PFSK-1 (cell line): ENCODE data around the gene IL7R.

Experiments
- FOXP2 ChIP-seq: optimal IDR thresholded peaks from 2 replicates; pipeline ENCODE3; 2011; ENCODE audit warnings: borderline replicate concordance, control low read depth, inconsistent platforms; ENCODE audit not compliant: insufficient read depth; ENCODE audit errors: extremely low read length, extremely low read depth
- POLR2AphosphoS5 ChIP-seq: IDR thresholded peaks from 2 replicates; pipeline ENCODE4 v1.6.1; 2012; ENCODE audit warnings: low read depth, mild to moderate bottlenecking, control low read depth, low read length, moderate library complexity
- SIN3A ChIP-seq: IDR thresholded peaks from 2 replicates; pipeline ENCODE4 v1.6.1; 2012; ENCODE audit warnings: mild to moderate bottlenecking, low read length, moderate library complexity, borderline replicate concordance; ENCODE audit not compliant: insufficient read depth
- TAF1 ChIP-seq: IDR thresholded peaks from 2 replicates; pipeline ENCODE4 v1.6.1; 2012; ENCODE audit warnings: low read length, control low read depth, borderline replicate concordance; ENCODE audit not compliant: insufficient read depth

DNA sequence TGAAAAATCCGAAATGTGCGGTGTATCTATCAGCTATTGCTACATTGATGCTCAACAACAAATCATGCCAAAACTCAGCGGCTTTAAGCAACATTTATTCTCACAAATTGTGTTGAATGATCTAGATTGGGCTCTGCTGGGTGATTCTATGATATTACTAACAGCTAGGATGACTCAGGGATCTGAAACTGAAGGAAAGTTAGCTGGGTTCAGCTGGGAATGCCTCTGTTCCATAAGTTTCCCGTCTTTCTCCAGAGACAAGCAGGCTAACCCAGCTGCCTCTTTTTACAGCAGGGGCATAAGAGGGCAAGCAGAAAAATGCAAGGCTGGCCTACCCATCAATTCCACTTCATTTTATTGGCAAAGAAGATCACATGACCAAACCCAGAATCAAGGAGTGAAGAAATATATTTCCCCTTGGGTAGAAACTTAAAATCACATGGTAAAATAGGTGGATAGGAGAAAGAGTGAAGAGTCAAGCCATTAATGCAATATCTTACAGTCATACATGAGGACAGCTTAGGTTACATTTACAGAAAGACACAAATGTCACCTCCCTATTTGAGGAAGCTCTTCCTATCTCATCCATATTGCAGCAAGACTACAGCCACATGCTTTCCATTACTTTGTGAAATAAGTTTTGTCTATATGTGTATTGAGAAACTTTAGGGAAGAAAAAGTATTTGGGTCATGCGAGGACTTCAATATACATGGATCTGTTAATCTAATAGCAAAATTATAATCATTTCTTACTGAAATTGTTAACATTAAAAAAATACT, 30.8 kb downstream of the IL7R start:
- TF ChIP-seq POLR2AphosphoS5 (no peak), TAF1 (no peak), SIN3A (no peak), FOXP2 (no peak)
